MM.1S (cell line): ENCODE measurements around the gene EVA1A.

Experiments
- CTCF ChIP-seq: fragments of 300-600 bp; sonication (generic); IDR thresholded peaks from 2 replicates; pipeline ENCODE4 v1.5.1; 2016; ENCODE audit warnings: antibody characterized with exemption, low read length, mixed read lengths
- EZH2 ChIP-seq: fragments of 300-600 bp; sonication (generic); optimal IDR thresholded peaks from 2 replicates; pipeline ENCODE3; 2017; ENCODE audit warnings: low read depth, mild to moderate bottlenecking, antibody characterized with exemption, low read length, mixed read lengths

- TF ChIP-seq EZH2 (no peak), CTCF (no peak)
Measured at GRCh38 chr2:75500633-75501032, 60.1 kb downstream of the EVA1A start.
